Measurements from ENCODE around the gene RAPGEF4.
A peak's percentile ranks its signal among the peaks of the same experiment; 100 is the strongest.

The RAPGEF4 gene

GRCh38 chr2:172951554-172951953 is 215.9 kb downstream of the RAPGEF4 start:
- TF ChIP-seq CTCF (IDR thresholded peaks at IDR 0.05; ENCODE audit: insufficient read depth, low read depth, low read length, missing control alignments) = no peak
- no peak overlapping the region for H3K4me3 ChIP-seq (ENCODE audit: low read length)
- no peak for DNase-seq (ENCODE audit: low read depth)

GRCh38 chr2:172953411-172953810 is 217.8 kb downstream of the RAPGEF4 start:
- no peak for TF ChIP-seq CTCF (IDR thresholded peaks at IDR 0.05; ENCODE audit: insufficient read depth, low read depth, low read length, missing control alignments)
- no peak for DNase-seq (ENCODE audit: low read depth)
- no peak overlapping the region for H3K4me3 ChIP-seq (ENCODE audit: low read length)

- H3K4me3 ChIP-seq (ENCODE audit: low read length) = no peak overlapping the region
- no peak for TF ChIP-seq CTCF (IDR thresholded peaks at IDR 0.05; ENCODE audit: insufficient read depth, low read depth, low read length, missing control alignments)
- peak; percentile 79 for DNase-seq (ENCODE audit: low read depth)
Measured at GRCh38 chr2:172953970-172954852, 218.6 kb downstream of the RAPGEF4 start.

- TF ChIP-seq CTCF (IDR thresholded peaks at IDR 0.05; ENCODE audit: insufficient read depth, low read depth, low read length, missing control alignments) = no peak
- no peak for DNase-seq (ENCODE audit: low read depth)
- no peak overlapping the region for H3K4me3 ChIP-seq (ENCODE audit: low read length)
Measured at GRCh38 chr2:172955587-172955986, 219.9 kb downstream of the RAPGEF4 start.

GRCh38 chr2:172957734-172958133 is 222.1 kb downstream of the RAPGEF4 start:
- no peak overlapping the region for H3K4me3 ChIP-seq (ENCODE audit: low read length)
- no peak for DNase-seq (ENCODE audit: low read depth)
- no peak for TF ChIP-seq CTCF (IDR thresholded peaks at IDR 0.05; ENCODE audit: insufficient read depth, low read depth, low read length, missing control alignments)

- peak; percentile 20 for DNase-seq (ENCODE audit: low read depth)
- H3K4me3 ChIP-seq (ENCODE audit: low read length) = no peak overlapping the region
- no peak for TF ChIP-seq CTCF (IDR thresholded peaks at IDR 0.05; ENCODE audit: insufficient read depth, low read depth, low read length, missing control alignments)
Measured at GRCh38 chr2:172962082-172962481, 226.4 kb downstream of the RAPGEF4 start.

- no peak for TF ChIP-seq CTCF (IDR thresholded peaks at IDR 0.05; ENCODE audit: insufficient read depth, low read depth, low read length, missing control alignments)
- no peak overlapping the region for H3K4me3 ChIP-seq (ENCODE audit: low read length)
- DNase-seq (ENCODE audit: low read depth) = peak; percentile 84
Measured at GRCh38 chr2:172962824-172963223, 227.2 kb downstream of the RAPGEF4 start.

Data from epithelial cell of esophagus (primary cell).